KG1 (cell line): ENCODE measurements around the gene CD180.

Source experiments
- DNase-seq: peaks from one replicate; lab custom pipeline; 2025; lab: John Stamatoyannopoulos, UW

CD180 gene

GRCh38 chr5:67196537-67197059 lies at the start of gene CD180:
TSS of gene CD180 (minus strand) at chr5:67196799. CDS start at chr5:67196641, 158 bp downstream.
- no peak for DNase-seq

- DNase-seq: peak; percentile 69
Measured at GRCh38 chr5:67246108-67246507, 49.5 kb upstream of the CD180 start.

DNA sequence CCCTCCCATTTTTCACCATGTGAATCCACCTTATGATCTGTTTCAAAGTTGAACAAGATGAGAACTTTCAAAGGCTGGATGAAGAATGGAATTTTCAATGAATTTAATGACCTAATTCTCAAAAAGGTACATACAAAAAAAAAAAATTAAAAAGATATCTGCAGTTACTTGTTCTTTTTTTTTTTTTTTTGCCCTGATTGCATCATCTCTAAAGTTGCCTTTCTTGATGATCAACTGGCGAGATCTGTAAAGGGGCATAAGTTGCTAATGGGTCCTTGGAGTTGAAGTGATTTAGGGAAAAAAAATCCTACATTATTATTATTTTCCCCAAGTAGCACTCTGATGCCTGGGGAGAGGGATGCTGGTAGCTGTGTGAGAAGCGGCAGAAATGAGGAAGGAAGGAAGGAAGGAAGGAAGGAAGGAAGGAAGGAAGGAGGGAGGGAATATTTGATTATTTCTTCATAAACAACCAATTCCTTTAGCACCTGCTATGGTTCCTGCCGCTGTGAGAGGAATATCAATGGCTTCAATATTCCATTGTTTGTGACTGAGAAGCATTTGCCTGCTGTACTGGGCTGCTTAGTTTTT lies 48.8 kb upstream of the CD180 start:
- no peak for DNase-seq

DNA sequence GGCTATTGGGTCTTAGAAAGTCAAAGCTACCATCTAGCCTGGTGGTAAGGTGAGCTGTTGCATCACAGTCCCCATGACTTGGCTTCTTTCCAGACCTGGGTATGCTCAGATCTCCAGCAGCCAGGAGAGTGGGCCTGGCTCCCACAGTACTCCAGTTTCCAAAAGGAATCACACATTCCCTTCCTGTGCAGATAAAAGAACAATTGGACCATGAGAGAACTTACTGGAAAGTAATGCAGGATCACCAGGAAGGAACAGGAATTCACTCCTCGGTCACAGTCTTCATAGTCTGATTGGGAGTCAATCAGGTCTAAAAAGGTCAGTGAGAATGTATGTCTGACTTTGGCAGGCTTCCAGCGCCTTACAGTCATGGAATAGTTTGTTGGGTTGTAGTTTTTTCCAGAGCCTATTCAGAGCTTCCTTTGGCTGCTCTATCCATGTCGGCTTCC lies 47.8 kb upstream of the CD180 start:
- DNase-seq: no peak

DNA sequence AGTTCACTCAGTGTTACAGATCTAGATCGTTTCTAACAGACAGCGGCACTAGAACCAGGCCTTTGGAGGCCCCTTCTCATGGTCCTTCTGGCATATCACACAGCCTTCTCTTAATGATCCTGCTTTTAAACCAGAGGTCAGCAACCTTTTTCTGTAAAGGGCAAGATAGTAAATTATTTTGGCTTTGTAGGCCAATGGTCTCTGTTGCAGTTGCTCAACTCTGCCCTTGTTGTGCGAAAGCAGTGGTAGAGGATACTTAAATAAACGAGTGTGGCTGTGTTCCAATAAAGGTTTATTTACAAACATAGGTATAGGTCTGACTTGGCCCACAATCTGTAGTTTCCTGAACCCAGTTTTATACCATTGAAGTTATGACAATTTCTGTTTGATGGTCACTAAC lies 47.3 kb upstream of the CD180 start:
- DNase-seq: no peak

- no peak for DNase-seq
Measured at GRCh38 chr5:67243349-67243748, 46.8 kb upstream of the CD180 start.

GRCh38 chr5:67241326-67241725 lies 44.7 kb upstream of the CD180 start:
- DNase-seq: no peak

DNA sequence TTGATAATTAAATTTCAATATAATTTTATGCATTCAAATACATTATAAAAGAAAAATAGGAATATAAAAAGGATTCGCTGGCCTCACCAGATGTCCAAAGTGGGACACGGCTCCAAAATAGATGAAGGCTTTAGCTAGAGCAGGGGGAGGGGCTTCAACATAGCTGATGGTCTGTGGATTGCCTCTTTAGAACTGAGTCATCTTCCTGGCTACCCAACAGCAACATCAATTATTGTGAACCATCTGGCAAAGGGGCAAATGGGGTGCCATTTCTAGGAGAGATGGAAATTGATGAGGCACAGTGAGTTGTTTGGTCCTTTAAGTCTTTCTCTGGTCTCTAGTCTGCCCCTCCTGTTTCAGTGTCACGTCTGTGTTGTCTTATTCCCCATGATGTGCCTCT lies 44.2 kb upstream of the CD180 start:
- DNase-seq: no peak

GRCh38 chr5:67240065-67240464 lies 43.5 kb upstream of the CD180 start:
- DNase-seq: no peak

- DNase-seq: no peak
Measured at GRCh38 chr5:67238191-67238590, 41.6 kb upstream of the CD180 start.

GRCh38 chr5:67235399-67236110 lies 39.0 kb upstream of the CD180 start:
- no peak for DNase-seq

DNA sequence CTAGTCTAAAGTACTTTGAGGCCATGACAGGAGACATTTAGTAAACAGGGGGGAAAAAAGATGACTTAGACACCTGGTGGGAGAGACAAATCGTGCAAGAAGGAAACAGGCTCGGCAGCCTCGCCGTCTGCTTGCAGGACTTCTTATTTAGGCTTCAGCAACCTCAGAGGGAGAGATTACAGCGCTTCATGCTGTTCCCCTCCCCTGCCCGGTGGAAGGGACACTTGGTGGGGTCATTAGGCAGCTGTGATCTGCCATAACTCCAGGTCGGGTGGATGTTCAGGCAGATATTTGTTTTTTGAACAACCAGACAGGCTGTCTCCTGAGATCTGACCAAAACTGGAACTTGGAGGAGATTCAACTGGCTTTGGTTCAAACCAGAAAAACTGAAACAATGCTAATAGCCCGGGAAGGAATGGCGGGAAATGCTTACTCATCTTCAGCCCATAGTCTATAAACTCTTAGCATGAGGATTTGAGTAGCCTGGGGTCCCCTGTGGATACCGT lies 38.1 kb upstream of the CD180 start:
- no peak for DNase-seq

DNA sequence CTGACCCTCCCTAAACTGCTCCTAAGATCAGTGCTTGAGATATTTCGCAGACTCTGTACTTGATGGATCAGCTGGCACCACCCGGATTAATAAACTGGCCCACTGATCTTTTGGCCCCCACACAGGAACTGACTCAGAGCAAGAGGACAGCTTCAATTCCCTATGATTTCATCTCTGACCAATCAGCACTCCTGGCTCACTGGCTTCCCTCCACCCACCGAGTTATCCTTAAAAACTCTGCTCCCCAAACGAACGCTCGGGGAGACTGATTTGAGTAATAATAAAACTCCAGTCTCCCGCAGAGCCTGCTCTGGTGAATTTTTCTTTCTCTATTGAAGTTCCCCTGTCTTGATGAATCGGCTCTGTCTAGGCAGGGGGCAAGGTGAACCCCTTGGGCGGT lies 36.5 kb upstream of the CD180 start:
- no peak for DNase-seq

GRCh38 chr5:67223211-67223610 lies 26.6 kb upstream of the CD180 start:
- no peak for DNase-seq

DNA sequence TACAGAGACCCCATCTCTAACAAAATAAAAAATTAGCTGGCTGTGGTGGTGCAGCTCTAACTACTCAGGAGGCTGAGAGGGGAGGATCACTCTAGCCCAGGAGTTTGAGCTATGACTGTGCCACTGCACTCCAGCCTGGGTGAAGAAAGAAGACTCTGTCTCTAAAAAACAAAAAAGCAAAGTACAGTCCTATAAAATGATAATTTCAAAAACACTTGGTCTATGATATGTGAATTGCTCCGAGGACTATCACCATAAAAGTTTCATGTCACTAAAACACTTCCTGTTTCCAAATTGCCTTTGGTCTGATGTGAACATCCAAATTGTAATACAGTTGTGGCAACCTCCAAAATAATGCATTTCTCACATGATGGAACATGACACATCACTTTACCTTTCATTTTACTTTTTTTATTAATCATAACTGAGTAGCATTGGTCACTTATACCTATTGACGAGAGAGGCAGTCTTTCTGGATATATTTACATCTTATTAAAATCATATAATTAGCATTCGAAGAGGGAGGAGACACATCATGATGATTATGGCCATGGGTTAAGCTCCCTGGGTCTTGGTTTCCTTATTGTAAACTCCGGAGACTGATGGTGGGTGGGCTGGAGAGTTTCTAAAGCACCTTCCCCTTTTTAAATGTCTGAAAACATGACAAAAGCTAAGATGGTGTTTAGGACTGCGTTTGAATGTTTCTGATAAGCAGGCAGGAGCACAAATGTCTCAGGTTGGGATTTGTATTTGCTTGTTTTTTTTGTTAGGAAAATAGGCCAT lies 25.8 kb upstream of the CD180 start:
- DNase-seq: no peak

- DNase-seq: no peak
Measured at GRCh38 chr5:67221487-67222242, 25.1 kb upstream of the CD180 start.

GRCh38 chr5:67216564-67216963 lies 20.0 kb upstream of the CD180 start:
- DNase-seq: no peak

DNA sequence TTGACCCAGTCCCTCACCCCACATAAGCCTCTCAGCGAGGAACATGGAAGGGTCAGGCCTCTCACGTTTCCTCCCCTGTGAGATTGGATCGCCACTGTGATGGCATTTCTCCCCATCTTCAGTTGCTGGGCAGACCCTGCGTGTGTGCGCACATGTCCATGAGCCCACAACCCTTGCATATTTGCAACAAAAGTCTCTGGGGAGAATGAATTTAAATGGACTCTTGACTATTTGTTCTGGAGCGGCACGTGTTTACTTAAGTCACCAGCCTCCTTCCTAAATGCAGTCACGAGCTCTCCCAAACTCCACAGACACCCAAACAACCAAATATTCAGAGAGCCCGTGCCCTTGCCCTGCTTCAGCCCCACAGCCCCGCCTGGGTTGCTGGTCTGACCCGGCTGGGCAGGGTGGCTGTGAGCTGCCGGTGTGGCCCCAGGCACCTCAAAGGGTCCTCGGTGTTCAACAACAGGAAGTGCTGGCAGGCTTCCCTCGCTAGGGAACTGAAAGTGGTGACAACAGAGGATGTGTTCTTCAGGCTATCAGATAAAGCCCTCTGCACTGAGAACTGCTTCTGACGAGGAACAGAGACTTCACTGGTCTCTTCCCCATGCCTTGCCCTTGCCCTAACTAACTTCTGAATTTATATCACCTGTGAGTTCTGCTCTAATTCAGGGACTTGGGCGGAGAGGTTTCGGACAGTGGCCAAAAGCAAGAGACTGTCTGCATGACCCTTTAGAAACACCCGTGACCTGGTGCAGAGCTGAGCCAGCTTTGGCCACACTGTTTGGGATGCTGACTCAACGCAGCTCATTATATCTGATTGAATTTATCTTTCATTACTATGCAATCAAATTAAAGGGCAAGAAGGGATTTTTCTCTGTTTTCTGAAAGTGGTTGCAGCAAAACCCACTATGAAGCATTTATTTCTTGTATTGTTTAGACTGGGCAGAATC lies 19.2 kb upstream of the CD180 start:
- DNase-seq: peak; percentile 77

DNA sequence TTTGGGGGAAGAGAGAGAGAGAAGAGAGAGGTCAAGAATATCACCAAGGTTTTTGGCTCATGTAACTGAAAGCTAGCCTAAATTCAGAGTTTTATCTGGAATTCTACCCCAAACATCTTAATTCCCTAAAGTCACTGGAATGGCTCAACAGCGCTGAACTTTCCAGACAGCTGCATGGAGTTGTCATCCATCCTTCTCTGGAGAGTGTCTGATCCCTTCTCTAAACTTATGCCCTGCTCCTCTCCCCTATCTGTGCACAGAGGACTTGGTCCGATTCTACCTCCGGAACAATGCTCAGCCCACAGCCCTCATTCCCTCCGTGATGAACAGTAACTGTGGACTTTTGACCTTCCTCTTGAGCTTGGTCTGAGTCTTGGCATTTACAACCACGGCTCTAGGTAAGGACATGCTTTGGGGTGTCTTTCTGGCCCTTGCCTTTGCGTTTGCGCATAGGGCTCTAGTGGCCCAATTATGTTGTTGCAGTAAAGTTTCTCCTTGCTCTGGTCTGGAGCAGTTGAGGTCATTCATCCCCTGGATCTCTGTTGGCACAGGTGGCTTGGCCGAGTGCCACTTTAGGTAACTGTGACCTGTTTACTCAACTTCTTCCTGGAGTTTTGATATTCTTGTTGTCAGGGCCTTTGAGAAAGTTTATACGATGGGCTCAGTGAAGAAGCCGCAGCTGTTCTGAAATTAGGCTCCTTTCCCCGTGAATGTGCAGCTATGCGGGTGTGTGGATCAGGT lies 18.3 kb upstream of the CD180 start:
- no peak for DNase-seq

DNA sequence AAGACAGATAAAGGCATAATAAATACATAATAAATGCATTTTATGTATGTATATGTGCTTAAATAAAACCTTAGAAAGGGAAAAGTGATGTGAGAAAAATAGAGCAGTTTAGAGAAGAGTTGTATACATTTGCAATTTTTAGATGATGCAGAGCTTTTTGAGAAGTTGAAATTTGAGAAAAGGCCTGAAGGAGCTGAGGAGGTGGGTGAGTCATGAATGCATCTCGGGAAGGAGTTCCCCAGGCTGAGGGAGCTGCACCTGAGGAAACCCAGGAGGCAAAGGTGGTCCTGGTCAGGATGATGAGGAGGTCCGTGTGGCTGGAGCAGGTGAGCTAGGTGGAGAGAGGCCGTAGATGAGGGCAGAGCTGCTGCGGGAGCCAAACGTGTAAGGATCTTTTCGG lies 17.4 kb upstream of the CD180 start:
- DNase-seq: no peak
